Neural progenitor cell (in vitro differentiated cells): Measurements from ENCODE around the gene LBH.

Experiments
- EZH2 ChIP-seq: fragments of 200-600 bp; sonication (generic); IDR thresholded peaks from 2 replicates; pipeline ENCODE4 v1.6.1; 2017; ENCODE audit warnings: antibody characterized with exemption, mild to moderate bottlenecking, moderate library complexity
- EZH2phosphoT487 ChIP-seq: fragments of 200-600 bp; sonication (generic); IDR thresholded peaks from 2 replicates; pipeline ENCODE4 v1.6.1; 2017; ENCODE audit warnings: antibody characterized with exemption
- TF ChIP-seq, protein P1 (sequence below): fragments of 200-600 bp; sonication (generic); IDR thresholded peaks from 2 replicates; pipeline ENCODE4 v1.5.1; 2017; ENCODE audit warnings: antibody characterized with exemption, mild to moderate bottlenecking

DNA sequence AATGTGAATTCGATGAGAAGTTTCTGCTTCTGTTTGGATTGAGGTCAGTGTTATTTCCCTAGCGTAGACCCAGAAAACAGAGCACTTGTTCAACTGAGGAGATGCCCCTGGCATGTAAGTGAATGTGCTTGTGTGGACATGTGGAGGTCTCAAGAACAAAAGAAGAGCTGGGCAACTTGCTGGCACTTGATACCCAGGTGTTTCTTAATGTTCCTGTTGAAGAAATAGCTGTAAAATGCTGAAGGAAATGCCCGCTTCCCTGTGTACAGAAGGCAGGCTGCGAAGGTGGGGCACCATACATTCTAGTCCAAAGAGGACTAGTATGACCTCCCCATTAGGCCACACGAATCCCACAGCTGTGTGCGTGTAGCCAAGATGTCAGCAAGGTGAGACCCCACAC lies 9.8 kb upstream of the LBH start:
- TF ChIP-seq, protein P1, sequence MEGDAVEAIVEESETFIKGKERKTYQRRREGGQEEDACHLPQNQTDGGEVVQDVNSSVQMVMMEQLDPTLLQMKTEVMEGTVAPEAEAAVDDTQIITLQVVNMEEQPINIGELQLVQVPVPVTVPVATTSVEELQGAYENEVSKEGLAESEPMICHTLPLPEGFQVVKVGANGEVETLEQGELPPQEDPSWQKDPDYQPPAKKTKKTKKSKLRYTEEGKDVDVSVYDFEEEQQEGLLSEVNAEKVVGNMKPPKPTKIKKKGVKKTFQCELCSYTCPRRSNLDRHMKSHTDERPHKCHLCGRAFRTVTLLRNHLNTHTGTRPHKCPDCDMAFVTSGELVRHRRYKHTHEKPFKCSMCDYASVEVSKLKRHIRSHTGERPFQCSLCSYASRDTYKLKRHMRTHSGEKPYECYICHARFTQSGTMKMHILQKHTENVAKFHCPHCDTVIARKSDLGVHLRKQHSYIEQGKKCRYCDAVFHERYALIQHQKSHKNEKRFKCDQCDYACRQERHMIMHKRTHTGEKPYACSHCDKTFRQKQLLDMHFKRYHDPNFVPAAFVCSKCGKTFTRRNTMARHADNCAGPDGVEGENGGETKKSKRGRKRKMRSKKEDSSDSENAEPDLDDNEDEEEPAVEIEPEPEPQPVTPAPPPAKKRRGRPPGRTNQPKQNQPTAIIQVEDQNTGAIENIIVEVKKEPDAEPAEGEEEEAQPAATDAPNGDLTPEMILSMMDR = no peak
- no peak for TF ChIP-seq EZH2
- TF ChIP-seq EZH2phosphoT487 = no peak
